ENCODE measurements around the gene RBM47.

RBM47 gene

DNA sequence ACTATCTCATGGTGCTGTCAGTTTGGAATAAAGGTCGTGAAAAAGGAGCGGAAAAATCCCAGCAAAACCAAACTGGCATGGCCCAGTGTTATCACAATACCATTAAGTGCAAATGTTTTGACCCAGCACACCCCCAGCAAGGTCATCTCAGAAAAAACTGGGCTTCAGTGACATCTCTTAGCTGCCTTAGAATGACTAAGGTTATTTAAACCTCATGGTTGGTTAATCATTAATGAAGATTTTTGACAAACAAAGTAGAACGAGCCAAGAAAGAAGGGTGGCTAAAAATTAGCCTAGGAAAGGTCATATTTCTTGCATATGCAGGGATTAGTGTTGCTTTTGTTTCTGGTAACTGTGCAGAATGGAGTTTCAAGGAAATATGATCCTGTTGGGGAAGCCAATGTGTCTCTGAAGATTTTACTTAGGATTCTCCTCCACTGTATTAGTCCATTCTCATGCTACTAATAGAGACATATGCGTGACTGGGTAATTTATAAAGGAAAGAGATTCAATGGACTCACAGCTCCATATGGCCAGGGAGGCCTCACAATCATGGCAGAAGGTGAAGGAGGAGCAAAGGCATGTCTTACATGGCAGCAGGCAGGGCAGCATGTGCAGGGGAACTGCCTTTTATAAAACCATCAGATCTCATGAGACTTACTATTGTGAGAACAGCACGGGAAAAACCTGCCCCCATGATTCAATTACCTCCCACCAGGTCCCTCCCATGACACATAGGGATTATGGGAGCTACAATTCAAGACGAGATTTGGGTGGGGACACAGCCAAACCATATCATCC, 211.0 kb downstream of the RBM47 start:
- TF ChIP-seq SPI1 (IDR thresholded peaks at IDR 0.05; ENCODE audit: borderline replicate concordance, low read depth) (no peak), POLR2AphosphoS5 (IDR thresholded peaks at IDR 0.05; ENCODE audit: low read depth) (no peak), GABPA (IDR thresholded peaks at IDR 0.05; ENCODE audit: low read depth) (no peak)
- TF ChIP-seq, protein P1, sequence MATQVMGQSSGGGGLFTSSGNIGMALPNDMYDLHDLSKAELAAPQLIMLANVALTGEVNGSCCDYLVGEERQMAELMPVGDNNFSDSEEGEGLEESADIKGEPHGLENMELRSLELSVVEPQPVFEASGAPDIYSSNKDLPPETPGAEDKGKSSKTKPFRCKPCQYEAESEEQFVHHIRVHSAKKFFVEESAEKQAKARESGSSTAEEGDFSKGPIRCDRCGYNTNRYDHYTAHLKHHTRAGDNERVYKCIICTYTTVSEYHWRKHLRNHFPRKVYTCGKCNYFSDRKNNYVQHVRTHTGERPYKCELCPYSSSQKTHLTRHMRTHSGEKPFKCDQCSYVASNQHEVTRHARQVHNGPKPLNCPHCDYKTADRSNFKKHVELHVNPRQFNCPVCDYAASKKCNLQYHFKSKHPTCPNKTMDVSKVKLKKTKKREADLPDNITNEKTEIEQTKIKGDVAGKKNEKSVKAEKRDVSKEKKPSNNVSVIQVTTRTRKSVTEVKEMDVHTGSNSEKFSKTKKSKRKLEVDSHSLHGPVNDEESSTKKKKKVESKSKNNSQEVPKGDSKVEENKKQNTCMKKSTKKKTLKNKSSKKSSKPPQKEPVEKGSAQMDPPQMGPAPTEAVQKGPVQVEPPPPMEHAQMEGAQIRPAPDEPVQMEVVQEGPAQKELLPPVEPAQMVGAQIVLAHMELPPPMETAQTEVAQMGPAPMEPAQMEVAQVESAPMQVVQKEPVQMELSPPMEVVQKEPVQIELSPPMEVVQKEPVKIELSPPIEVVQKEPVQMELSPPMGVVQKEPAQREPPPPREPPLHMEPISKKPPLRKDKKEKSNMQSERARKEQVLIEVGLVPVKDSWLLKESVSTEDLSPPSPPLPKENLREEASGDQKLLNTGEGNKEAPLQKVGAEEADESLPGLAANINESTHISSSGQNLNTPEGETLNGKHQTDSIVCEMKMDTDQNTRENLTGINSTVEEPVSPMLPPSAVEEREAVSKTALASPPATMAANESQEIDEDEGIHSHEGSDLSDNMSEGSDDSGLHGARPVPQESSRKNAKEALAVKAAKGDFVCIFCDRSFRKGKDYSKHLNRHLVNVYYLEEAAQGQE (IDR thresholded peaks at IDR 0.05; ENCODE audit: insufficient replicate concordance, low read depth): no peak
- TF ChIP-seq, protein P2, sequence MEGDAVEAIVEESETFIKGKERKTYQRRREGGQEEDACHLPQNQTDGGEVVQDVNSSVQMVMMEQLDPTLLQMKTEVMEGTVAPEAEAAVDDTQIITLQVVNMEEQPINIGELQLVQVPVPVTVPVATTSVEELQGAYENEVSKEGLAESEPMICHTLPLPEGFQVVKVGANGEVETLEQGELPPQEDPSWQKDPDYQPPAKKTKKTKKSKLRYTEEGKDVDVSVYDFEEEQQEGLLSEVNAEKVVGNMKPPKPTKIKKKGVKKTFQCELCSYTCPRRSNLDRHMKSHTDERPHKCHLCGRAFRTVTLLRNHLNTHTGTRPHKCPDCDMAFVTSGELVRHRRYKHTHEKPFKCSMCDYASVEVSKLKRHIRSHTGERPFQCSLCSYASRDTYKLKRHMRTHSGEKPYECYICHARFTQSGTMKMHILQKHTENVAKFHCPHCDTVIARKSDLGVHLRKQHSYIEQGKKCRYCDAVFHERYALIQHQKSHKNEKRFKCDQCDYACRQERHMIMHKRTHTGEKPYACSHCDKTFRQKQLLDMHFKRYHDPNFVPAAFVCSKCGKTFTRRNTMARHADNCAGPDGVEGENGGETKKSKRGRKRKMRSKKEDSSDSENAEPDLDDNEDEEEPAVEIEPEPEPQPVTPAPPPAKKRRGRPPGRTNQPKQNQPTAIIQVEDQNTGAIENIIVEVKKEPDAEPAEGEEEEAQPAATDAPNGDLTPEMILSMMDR (IDR thresholded peaks at IDR 0.05; ENCODE audit: insufficient read depth, low read length): no peak
- no peak for DNase-seq (ENCODE audit: low read depth in 1 of 2, low spot score in 1 of 2)
- Histone ChIP-seq H3K27ac (replicated peaks) (no peak overlapping the region), H3K27me3 (ENCODE audit: insufficient read depth, poor library complexity, severe bottlenecking) (no peaks in the 10 kb centered on the region), H3K4me3 (replicated peaks; ENCODE audit: insufficient read depth, low read length) (no peak overlapping the region)

DNA sequence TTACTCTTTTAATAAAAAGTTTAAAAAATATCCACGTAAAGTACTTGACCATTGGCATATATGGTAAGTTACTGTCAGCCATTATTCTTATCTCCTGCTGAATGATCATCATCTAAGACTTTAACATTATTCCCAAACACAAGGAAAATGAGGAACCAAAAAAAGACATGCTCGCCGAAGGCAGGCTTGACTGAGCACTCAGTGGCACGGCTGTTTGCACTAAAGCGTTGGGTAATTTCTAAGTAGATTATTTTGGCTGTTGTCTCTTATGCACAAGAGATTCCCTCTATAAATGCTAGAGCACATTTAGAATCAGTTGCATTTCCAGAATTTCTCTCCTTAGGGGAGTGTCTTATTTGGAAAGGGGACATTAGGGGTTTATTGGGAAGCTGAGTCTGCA, 211.7 kb downstream of the RBM47 start:
- H3K27me3 ChIP-seq (ENCODE audit: insufficient read depth, poor library complexity, severe bottlenecking): no peaks in the 10 kb centered on the region
- H3K27ac ChIP-seq (replicated peaks): no peak overlapping the region
- no peak for DNase-seq (ENCODE audit: low read depth in 1 of 2, low spot score in 1 of 2)
- TF ChIP-seq, protein P1 (IDR thresholded peaks at IDR 0.05; ENCODE audit: insufficient replicate concordance, low read depth): no peak
- TF ChIP-seq POLR2AphosphoS5 (IDR thresholded peaks at IDR 0.05; ENCODE audit: low read depth): no peak
- TF ChIP-seq, protein P2 (IDR thresholded peaks at IDR 0.05; ENCODE audit: insufficient read depth, low read length): no peak
- TF ChIP-seq SPI1 (IDR thresholded peaks at IDR 0.05; ENCODE audit: borderline replicate concordance, low read depth): no peak
- TF ChIP-seq GABPA (IDR thresholded peaks at IDR 0.05; ENCODE audit: low read depth): no peak
- no peak overlapping the region for H3K4me3 ChIP-seq (replicated peaks; ENCODE audit: insufficient read depth, low read length)

DNA sequence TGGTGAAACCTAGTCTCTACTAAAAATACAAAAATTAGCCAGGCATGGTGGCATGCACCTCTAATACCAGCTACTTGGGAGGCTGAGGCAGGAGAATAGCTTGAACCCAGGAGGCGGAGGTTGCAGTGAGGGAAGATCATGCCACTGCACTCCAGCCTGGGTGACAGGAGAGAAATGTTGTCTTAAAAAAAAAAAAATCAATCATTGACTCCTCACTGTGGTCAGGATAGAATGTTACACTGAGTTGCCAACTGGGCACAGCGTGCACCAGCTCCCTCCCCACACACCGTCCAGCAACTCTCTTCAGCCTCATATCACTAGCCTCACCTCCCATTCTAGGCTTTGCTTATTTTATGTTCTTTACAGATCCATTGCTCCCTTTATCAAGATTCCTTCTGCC, 215.0 kb downstream of the RBM47 start:
- TF ChIP-seq, protein P1 (IDR thresholded peaks at IDR 0.05; ENCODE audit: insufficient replicate concordance, low read depth): no peak
- TF ChIP-seq, protein P2 (IDR thresholded peaks at IDR 0.05; ENCODE audit: insufficient read depth, low read length): no peak
- TF ChIP-seq SPI1 (IDR thresholded peaks at IDR 0.05; ENCODE audit: borderline replicate concordance, low read depth): no peak
- TF ChIP-seq POLR2AphosphoS5 (IDR thresholded peaks at IDR 0.05; ENCODE audit: low read depth): no peak
- TF ChIP-seq GABPA (IDR thresholded peaks at IDR 0.05; ENCODE audit: low read depth): no peak
- DNase-seq (ENCODE audit: low read depth in 1 of 2, low spot score in 1 of 2): no peak
- Histone ChIP-seq H3K27ac (replicated peaks) (no peak overlapping the region), H3K4me3 (replicated peaks; ENCODE audit: insufficient read depth, low read length) (no peak overlapping the region), H3K27me3 (ENCODE audit: insufficient read depth, poor library complexity, severe bottlenecking) (no peaks in the 10 kb centered on the region)
